ENCODE results near the gene GNAQ.

Gene GNAQ

GRCh38 chr9:77843871-77844155, 187.8 kb downstream of the GNAQ start:
- DNase-seq (ENCODE audit: low spot score), result no peak

GRCh38 chr9:77843076-77843870, 188.3 kb downstream of the GNAQ start:
- no peak for DNase-seq (ENCODE audit: low spot score)

GRCh38 chr9:77841739-77842386, 189.7 kb downstream of the GNAQ start:
- no peak for DNase-seq (ENCODE audit: low spot score)

GRCh38 chr9:77839459-77840140, 192.0 kb downstream of the GNAQ start:
- no peak for DNase-seq (ENCODE audit: low spot score)

GRCh38 chr9:77838986-77839385, 192.6 kb downstream of the GNAQ start:
- DNase-seq (ENCODE audit: low spot score), result no peak

GRCh38 chr9:77834898-77835488, 196.6 kb downstream of the GNAQ start:
- DNase-seq (ENCODE audit: low spot score), result no peak

- DNase-seq (ENCODE audit: low spot score), result no peak
These were observed 197.8 kb downstream of the GNAQ start for GRCh38 chr9:77833561-77834429.

GRCh38 chr9:77832639-77833038, 199.0 kb downstream of the GNAQ start:
- no peak for DNase-seq (ENCODE audit: low spot score)

- no peak for DNase-seq (ENCODE audit: low spot score)
These were observed 199.8 kb downstream of the GNAQ start for GRCh38 chr9:77831781-77832180.

GRCh38 chr9:77830618-77831285, 200.9 kb downstream of the GNAQ start:
- no peak for DNase-seq (ENCODE audit: low spot score)

- no peak for DNase-seq (ENCODE audit: low spot score)
These were observed 202.2 kb downstream of the GNAQ start for GRCh38 chr9:77829420-77829819.

GRCh38 chr9:77827104-77827784, 204.4 kb downstream of the GNAQ start:
- peak; percentile 19 for DNase-seq (ENCODE audit: low spot score)

GRCh38 chr9:77826621-77827020, 205.0 kb downstream of the GNAQ start:
- no peak for DNase-seq (ENCODE audit: low spot score)

- no peak for DNase-seq (ENCODE audit: low spot score)
These were observed 205.5 kb downstream of the GNAQ start for GRCh38 chr9:77826116-77826515.

- no peak for DNase-seq (ENCODE audit: low spot score)
These were observed 206.2 kb downstream of the GNAQ start for GRCh38 chr9:77825361-77825760.

GRCh38 chr9:77820293-77820954, 211.2 kb downstream of the GNAQ start:
- no peak for DNase-seq (ENCODE audit: low spot score)

GRCh38 chr9:77819657-77820056, 212.0 kb downstream of the GNAQ start:
- DNase-seq (ENCODE audit: low spot score), result no peak

- no peak for DNase-seq (ENCODE audit: low spot score)
These were observed 213.9 kb downstream of the GNAQ start for GRCh38 chr9:77817590-77818311.

- DNase-seq (ENCODE audit: low spot score), result no peak
These were observed 214.8 kb downstream of the GNAQ start for GRCh38 chr9:77816641-77817341.
